Hematopoietic multipotent progenitor cell (in vitro differentiated cells): Measurements from ENCODE around the gene DEFB131B. TPM values are rescaled to one million over a fixed set of nuclear protein-coding genes. Genes with fewer than 3 reads are reported as not detected.
A peak's percentile ranks its signal among the peaks of the same experiment; 100 is the strongest.
"Not testable (repeated sequence)": the region's sequence is repeated elsewhere in the genome, so short reads cannot be mapped to it uniquely, and the experiment has no call there.

Experiments used
- DNase-seq, 3 donors: peaks; one replicate each; pipeline ENCODE4 v3.0.0-alpha.2; 2011 to 2015; ENCODE audit warnings: low read depth in 2 of 3, low spot score in 2 of 3
- small RNA-seq: library from RNA; depleted of rRNA; stranded (forward); fragments of <200 nt; gene quantifications from one replicate; pipeline ENCODE3, GENCODE V24; 2012
- total RNA-seq: library from RNA; depleted of rRNA; stranded (reverse); fragments of >200 nt; gene quantifications from one replicate; pipeline ENCODE4 v1.2.3, GENCODE V29; 2012

DEFB131B gene
- total RNA-seq, 1 donor: not detected

- not testable (repeated sequence) for DNase-seq
Measured at GRCh38 chr11:71910775-71911174, 32.5 kb downstream of the DEFB131B start.

DNA sequence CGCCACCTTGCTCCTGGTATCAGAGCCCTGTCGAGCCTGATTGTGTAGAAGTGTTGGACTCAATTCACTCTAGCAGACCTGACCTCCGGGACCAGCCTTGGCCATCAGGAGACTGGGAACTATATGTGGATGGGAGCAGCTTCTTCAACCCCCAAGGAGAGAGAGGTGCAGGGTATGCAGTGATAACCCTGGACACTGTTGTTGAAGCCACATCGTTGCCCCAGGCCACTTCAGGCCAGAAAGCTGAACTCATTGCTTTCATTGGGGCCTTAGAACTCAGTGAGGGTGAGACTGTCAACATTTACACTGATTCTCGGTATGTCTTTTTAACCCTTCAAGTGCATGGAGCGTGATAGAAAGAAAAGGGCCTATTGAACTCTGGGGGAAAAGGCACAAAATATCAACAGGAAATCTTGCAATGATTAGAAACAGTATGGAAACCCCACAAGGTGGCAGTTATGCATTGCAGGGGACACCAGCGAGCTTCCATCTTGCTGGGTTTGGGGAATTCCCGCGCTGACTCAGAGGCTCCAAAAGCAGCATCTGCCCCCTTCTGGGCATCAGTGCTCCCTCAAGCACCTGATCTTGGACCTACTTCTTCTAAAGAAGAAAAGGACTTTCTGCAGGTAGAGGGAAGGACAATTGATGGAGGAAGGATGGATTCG, 33.2 kb downstream of the DEFB131B start:
- peak in 2 of 3 donors; percentile 32 to 54 for DNase-seq

GRCh38 chr11:71911986-71912340, 33.7 kb downstream of the DEFB131B start:
- DNase-seq: not testable (repeated sequence)

DNA sequence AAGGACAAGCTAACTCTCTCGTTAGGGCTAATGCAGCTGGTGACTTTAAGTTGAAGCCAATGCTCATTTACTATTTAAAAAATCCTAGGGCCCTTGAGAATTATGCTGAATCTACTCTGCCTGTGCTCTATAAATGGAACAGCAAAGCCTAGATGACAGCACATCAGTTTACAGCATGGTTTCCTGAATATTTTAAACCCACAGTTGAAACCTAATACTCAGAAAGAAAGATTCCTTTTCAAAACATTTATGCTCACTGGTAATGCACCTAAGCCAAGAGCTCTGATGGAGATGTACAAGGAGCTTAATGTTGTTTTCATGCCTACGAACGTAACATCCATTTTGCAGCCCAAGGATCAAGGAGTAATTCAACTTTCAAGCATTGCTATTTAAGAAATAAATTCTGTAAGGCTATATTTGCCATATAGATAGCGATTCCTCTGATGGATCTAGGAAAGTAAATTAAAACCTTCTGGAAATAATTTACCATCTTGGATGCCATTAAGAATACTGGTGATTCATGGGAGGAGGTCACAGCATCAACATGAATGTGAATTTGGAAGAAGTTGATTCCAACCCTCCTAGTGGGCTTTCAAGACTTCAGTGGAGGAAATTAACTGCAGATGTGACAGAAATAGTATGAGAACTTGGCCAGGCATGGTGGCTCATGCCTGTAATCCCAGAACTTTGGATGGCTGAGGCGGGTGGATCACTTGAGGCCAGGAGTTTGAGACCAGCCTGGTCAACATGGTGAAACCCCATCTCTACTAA, 35.7 kb downstream of the DEFB131B start:
- DNase-seq: no peak

GRCh38 chr11:71914617-71915189, 36.5 kb downstream of the DEFB131B start:
- no peak for DNase-seq

GRCh38 chr11:71917646-71918140, 39.4 kb downstream of the DEFB131B start:
- DNase-seq: no peak

- peak; percentile 78 to 91 (median 88) for DNase-seq
Measured at GRCh38 chr11:71927820-71928736, 49.8 kb downstream of the DEFB131B start, which contains the start of gene XNDC1N. Gene XNDC1N, minus strand, starts transcription at chr11:71928594. Its CDS starts 5,241 bp downstream, at chr11:71923353.

GRCh38 chr11:71928737-71929443, 50.6 kb downstream of the DEFB131B start, which contains the start of gene RNF121:
Gene RNF121, plus strand, starts transcription at chr11:71929046. Its CDS starts 16 bp downstream, at chr11:71929062.
- DNase-seq: peak; percentile 82 to 98 (median 95)

- DNase-seq: no peak
Measured at GRCh38 chr11:71929491-71929890, 51.2 kb downstream of the DEFB131B start.

GRCh38 chr11:71930556-71931244, 52.4 kb downstream of the DEFB131B start:
- no peak for DNase-seq

- DNase-seq: no peak
Measured at GRCh38 chr11:71931245-71931602, 53.0 kb downstream of the DEFB131B start.

DNA sequence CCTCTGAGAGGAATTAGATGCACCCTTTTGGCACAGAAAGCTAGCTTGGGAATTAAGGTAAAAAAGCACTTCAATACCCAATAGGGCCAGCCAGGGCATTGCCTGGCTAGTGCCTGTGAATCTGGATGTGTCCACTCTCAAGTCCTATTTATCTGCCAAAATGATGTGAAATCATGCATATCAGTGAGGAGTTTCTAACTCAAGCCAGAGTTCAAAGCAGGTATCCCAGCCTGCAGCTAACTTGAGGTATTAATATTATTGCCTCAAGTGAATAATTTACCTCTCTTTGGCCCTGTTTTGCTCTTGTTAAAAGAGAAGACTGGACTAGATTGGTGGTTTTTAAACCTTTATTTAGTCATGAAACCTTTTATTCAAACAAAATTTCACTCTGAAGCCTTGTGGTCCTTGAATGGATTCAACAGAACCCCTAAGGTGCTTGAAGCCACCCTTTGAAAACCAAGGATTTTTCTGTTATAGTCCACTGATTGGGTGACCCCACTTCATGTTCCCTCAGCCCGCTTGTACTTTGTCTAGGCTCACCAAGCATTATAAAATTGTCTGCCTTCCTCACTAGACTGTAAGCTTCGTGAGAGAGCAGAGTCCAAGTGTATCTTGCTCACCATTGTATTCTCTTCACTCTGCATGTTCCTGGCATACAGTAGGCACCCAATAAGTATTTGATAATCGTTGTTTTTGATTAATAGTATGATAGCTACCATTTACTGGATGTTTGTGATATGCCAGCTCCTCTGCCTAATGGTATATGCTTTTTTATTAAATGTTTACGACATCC, 55.1 kb downstream of the DEFB131B start:
- DNase-seq: no peak

Small RNA genes within 50 kb of the gene (small RNA-seq; reads per million reads assigned to genes)
- gene RNA5SP342: not detected

Other genes with a start within 250 kb of the DEFB131B start
- gene DEFB108B, start 45.3 kb upstream of the DEFB131B start, total RNA-seq: not detected
- gene XNDC1N, start 50.1 kb downstream of the DEFB131B start, total RNA-seq: 12.7 TPM
- gene RNF121, start 50.6 kb downstream of the DEFB131B start, total RNA-seq: 30.7 TPM
- gene IL18BP, start 120.5 kb downstream of the DEFB131B start, total RNA-seq: 2.2 TPM
- 233 TPM for gene NUMA1, start 202.1 kb downstream of the DEFB131B start, total RNA-seq
- 2.7 TPM for gene LRRC51, start 202.4 kb downstream of the DEFB131B start, total RNA-seq
- 259 TPM for gene LAMTOR1, start 224.8 kb downstream of the DEFB131B start, total RNA-seq
- not detected for gene TOMT, start 227.5 kb downstream of the DEFB131B start, total RNA-seq
- 24.5 TPM for gene ANAPC15, start 234.2 kb downstream of the DEFB131B start, total RNA-seq